Body of pancreas (tissue), 4 donors: ENCODE results near the gene PITX2. TPM values are rescaled to one million over a fixed set of nuclear protein-coding genes. Genes with fewer than 3 reads are reported as not detected.

Experiments used
- ATAC-seq: fragments of 150-250 bp; one replicate; pipeline ENCODE4 v1.9.1; 2016
- DNase-seq, 4 donors: peaks; one replicate each; pipeline ENCODE4 v3.0.0-alpha.2; 2019
- H3K27ac ChIP-seq, 4 donors: fragments of 200-600 bp; sonication (generic); 1 replicate in 3 of 4; 2 replicates in 1 of 4; pipeline versions ENCODE4 v1.5.1 to v1.6.1; 2016 to 2019; ENCODE audit warnings: mild to moderate bottlenecking in 1 of 4, mixed read lengths in 1 of 4, moderate library complexity in 1 of 4
- H3K27me3 ChIP-seq, 2 donors: fragments of 200-600 bp; sonication (generic); one replicate each; pipeline ENCODE4 v1.6.0; 2016; ENCODE audit warnings: mild to moderate bottlenecking in 1 of 2
- H3K36me3 ChIP-seq, 2 donors: fragments of 200-600 bp; sonication (generic); replicated peaks in 1 of 2; 2 replicates each; pipeline ENCODE4 v1.5.1; 2016; ENCODE audit warnings: low read depth in 2 of 2; ENCODE audit not compliant: insufficient read depth in 1 of 2
- H3K4me1 ChIP-seq: fragments of 200-600 bp; sonication (generic); one replicate; pipeline ENCODE4 v1.6.0; 2016
- H3K4me3 ChIP-seq, 2 donors: fragments of 200-600 bp; sonication (generic); 1 replicate in 1 of 2; 2 replicates in 1 of 2; pipeline ENCODE4 v1.5.1; 2016 to 2019
- H3K9me3 ChIP-seq, 3 donors: fragments of 200-600 bp; sonication (generic); 1 replicate in 2 of 3; 2 replicates in 1 of 3; pipeline ENCODE4 v1.5.1; 2016
- POLR2A ChIP-seq, 3 donors: fragments of 450-650 bp; IDR thresholded peaks; one replicate each; pipeline ENCODE4 v1.6.1; 2016; ENCODE audit warnings: antibody characterized with exemption in 3 of 3, mild to moderate bottlenecking in 2 of 3
- WGBS, 2 donors: methylation state at CpG; one replicate each; pipeline ENCODE4 v1.1.5; 2017; 5-methylcytosine and 5-hydroxymethylcytosine counted together
- intact Hi-C: fragments of 100-400 bp; cut with DNase I; formaldehyde crosslinking; loops from one replicate; pipeline ENCODE4 v1.15.1; 2023
- total RNA-seq, 2 donors: library from RNA; depleted of rRNA; stranded (reverse); fragments of >200 nt; gene quantifications; one replicate each; pipeline ENCODE4 v1.1.0, GENCODE V29; 2016
- TF ChIP-seq, protein P1 (sequence below), 7 experiments: fragments of 450-650 bp in 4 of 7; fragments of 200-600 bp in 3 of 7; sonication (generic) in 3 of 7; IDR thresholded peaks; one replicate each; pipeline ENCODE4 v1.5.1; 2016 to 2019; ENCODE audit warnings: antibody characterized with exemption in 7 of 7

The PITX2 gene
- total RNA-seq, 2 donors from 2014 or later, result not detected

DNA sequence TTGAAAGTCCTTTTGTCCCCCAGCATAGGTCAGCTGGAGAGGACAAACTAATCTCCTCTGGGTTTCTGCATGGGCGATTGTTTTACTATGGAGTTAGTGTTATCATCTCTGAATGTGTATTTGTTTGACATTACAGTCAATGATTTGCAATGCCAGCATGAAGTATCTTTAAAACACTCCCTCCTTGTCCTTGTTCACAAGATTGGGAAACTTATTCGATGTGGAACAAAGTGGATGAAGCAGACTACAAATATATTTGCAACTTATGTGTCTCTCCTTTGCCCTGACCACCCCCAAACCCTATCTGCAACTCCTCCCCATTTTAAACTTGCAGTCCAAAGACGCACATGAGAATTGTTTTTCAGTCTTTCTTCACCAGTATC is 1.5 kb upstream of the PITX2 start:
- no peaks in the 10 kb centered on the region for H3K36me3 ChIP-seq
- intact Hi-C loops, result no loop called here
- no peak overlapping the region for H3K27ac ChIP-seq
- DNase-seq, result no peak
- H3K9me3 ChIP-seq, result no peaks in the 10 kb centered on the region
- peaks cover 30% of the 10 kb centered on the region for H3K4me1 ChIP-seq
- WGBS, 2 donors, result 5 to 7% methylated on average over 3 of the region's 3 CpGs
- TF ChIP-seq, protein P1, sequence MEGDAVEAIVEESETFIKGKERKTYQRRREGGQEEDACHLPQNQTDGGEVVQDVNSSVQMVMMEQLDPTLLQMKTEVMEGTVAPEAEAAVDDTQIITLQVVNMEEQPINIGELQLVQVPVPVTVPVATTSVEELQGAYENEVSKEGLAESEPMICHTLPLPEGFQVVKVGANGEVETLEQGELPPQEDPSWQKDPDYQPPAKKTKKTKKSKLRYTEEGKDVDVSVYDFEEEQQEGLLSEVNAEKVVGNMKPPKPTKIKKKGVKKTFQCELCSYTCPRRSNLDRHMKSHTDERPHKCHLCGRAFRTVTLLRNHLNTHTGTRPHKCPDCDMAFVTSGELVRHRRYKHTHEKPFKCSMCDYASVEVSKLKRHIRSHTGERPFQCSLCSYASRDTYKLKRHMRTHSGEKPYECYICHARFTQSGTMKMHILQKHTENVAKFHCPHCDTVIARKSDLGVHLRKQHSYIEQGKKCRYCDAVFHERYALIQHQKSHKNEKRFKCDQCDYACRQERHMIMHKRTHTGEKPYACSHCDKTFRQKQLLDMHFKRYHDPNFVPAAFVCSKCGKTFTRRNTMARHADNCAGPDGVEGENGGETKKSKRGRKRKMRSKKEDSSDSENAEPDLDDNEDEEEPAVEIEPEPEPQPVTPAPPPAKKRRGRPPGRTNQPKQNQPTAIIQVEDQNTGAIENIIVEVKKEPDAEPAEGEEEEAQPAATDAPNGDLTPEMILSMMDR (IDR thresholded peaks at IDR 0.05), result no peak
- TF ChIP-seq POLR2A (IDR thresholded peaks at IDR 0.05), result no peak
- ATAC-seq, result no peak
- peaks cover 0 to 72% of the 10 kb centered on the region in 2 donors for H3K27me3 ChIP-seq
- no peak overlapping the region for H3K4me3 ChIP-seq

DNA sequence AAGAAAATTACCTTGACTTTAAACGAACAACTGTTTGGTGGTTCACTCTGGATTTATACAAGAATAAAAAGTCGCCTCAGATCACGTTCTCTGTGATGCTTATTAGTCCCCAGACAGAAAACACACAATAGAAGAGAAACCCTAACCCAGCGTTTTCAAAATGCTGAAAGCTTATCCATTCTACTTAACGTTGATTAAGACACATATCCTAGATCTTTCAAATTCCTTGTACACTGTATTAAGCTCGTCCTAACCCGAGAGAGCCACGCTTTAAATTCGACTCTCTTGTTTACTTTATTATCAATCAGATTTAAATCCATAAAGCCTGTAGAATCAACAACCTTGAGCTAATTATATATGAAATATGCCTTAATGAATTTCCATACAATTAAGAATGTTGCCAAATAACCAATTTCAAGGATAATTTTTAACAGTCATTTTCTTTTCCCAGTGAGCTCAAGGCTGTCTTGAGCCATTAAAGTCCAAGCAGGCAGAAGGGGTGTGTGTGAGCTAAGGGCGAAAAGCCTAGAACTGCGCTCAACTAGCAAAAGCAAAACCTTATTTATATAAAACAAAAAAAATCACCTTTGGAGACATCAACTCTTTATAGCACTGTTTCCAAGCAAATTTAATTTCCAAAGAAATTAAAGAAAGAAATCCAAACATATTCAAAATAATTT is 981 bp upstream of the PITX2 start:
- H3K9me3 ChIP-seq, result no peaks in the 10 kb centered on the region
- intact Hi-C loops, result no loop called here
- H3K4me3 ChIP-seq, result no peak overlapping the region
- H3K27ac ChIP-seq, result no peak overlapping the region
- DNase-seq (no peak), ATAC-seq (no peak)
- 10 to 21% methylated on average over 11 of the region's 11 CpGs for WGBS, 2 donors
- peaks cover 0 to 74% of the 10 kb centered on the region in 2 donors for H3K27me3 ChIP-seq
- H3K4me1 ChIP-seq, result peaks cover 34% of the 10 kb centered on the region
- no peaks in the 10 kb centered on the region for H3K36me3 ChIP-seq
- TF ChIP-seq, protein P1 (IDR thresholded peaks at IDR 0.05), result no peak
- no peak for TF ChIP-seq POLR2A (IDR thresholded peaks at IDR 0.05)

GRCh38 chr4:110621839-110622751 is 782 bp downstream of the PITX2 start:
- ATAC-seq (no peak), DNase-seq (no peak)
- Histone ChIP-seq H3K36me3 (no peaks in the 10 kb centered on the region), H3K4me1 (peaks cover 39% of the 10 kb centered on the region), H3K4me3 (no peak overlapping the region), H3K27ac (no peak overlapping the region), H3K9me3 (no peaks in the 10 kb centered on the region), H3K27me3 (peaks cover 0 to 75% of the 10 kb centered on the region in 2 donors)
- no peak for TF ChIP-seq POLR2A (IDR thresholded peaks at IDR 0.05)
- intact Hi-C loops, result no loop called here
- WGBS, 2 donors, result 6 to 14% methylated on average over 26 to 73 of the region's 73 CpGs

- 4 to 12% methylated on average over 39 to 40 of the region's 40 CpGs for WGBS, 2 donors
- no peak overlapping the region for H3K27ac ChIP-seq
- H3K4me1 ChIP-seq, result peaks cover 39% of the 10 kb centered on the region
Measured at GRCh38 chr4:110621328-110621812, 1.5 kb downstream of the PITX2 start.

More at GRCh38 chr4:110621328-110621812, 1.5 kb downstream of the PITX2 start:
- ATAC-seq (no peak), DNase-seq (no peak)
- Histone ChIP-seq H3K27me3 (peaks cover 3 to 73% of the 10 kb centered on the region in 2 donors), H3K4me3 (no peak overlapping the region), H3K9me3 (peaks cover 0 to 2% (median 0%) of the 10 kb centered on the region in 3 donors), H3K36me3 (no peaks in the 10 kb centered on the region)
- intact Hi-C loops, result no loop called here
- TF ChIP-seq, protein P1 (IDR thresholded peaks at IDR 0.05), result no peak
- no peak for TF ChIP-seq POLR2A (IDR thresholded peaks at IDR 0.05)
